H9 (cell line): Measurements from ENCODE around the gene SEMA4C. TPM values are rescaled to one million over a fixed set of nuclear protein-coding genes. Genes with fewer than 3 reads are reported as not detected.

ENCODE experiments used
- DNase-seq: peaks from one replicate; pipeline ENCODE4 v3.0.0-alpha.2; 2017
- H2AFZ ChIP-seq: one replicate; pipeline ENCODE4 v1.6.1; 2013; ENCODE audit warnings: mild to moderate bottlenecking, low read length, control low read depth, moderate library complexity
- H2AK5ac ChIP-seq: 2 replicates; pipeline ENCODE4 v1.6.1; 2013; ENCODE audit warnings: low read length, control low read depth, mixed read lengths; ENCODE audit not compliant: insufficient read length
- H2BK120ac ChIP-seq: one replicate; pipeline ENCODE4 v1.6.1; 2013; ENCODE audit warnings: low read depth, mild to moderate bottlenecking, low read length, control low read depth, inconsistent platforms; ENCODE audit not compliant: poor library complexity, severe bottlenecking
- H2BK12ac ChIP-seq: 2 replicates; pipeline ENCODE4 v1.6.1; 2013; ENCODE audit warnings: low read length, control low read depth, mixed read lengths, low read depth; ENCODE audit not compliant: insufficient read length
- H2BK15ac ChIP-seq: 2 replicates; pipeline ENCODE4 v1.6.1; 2013; ENCODE audit warnings: low read depth, low read length, control low read depth
- H2BK20ac ChIP-seq: one replicate; pipeline ENCODE4 v1.6.1; 2013; ENCODE audit warnings: low read depth, mild to moderate bottlenecking, low read length, control low read depth, inconsistent platforms; ENCODE audit not compliant: poor library complexity, severe bottlenecking
- H2BK5ac ChIP-seq: 2 replicates; pipeline ENCODE4 v1.6.1; 2013; ENCODE audit warnings: low read length, control low read depth, mixed read lengths; ENCODE audit not compliant: insufficient read length
- H3K14ac ChIP-seq: 2 replicates; pipeline ENCODE4 v1.6.1; 2013; ENCODE audit warnings: low read length, control low read depth; ENCODE audit not compliant: insufficient read depth
- H3K18ac ChIP-seq: 2 replicates; pipeline ENCODE4 v1.6.1; 2013; ENCODE audit warnings: low read depth, mild to moderate bottlenecking, mixed read lengths, low read length, control low read depth; ENCODE audit not compliant: insufficient read length
- H3K23ac ChIP-seq: 2 replicates; pipeline ENCODE4 v1.6.1; 2013; ENCODE audit warnings: low read length, control low read depth, mixed read lengths, low read depth; ENCODE audit not compliant: insufficient read length
- H3K23me2 ChIP-seq: 2 replicates; pipeline ENCODE4 v1.6.1; 2013; ENCODE audit warnings: low read depth, mild to moderate bottlenecking, mixed read lengths, low read length, control low read depth; ENCODE audit not compliant: insufficient read length, poor library complexity, severe bottlenecking
- H3K27ac ChIP-seq: 2 replicates; pipeline ENCODE4 v1.5.1; 2013; ENCODE audit warnings: low read length, control low read depth, mixed read lengths, low read depth; ENCODE audit not compliant: insufficient read length
- H3K27me3 ChIP-seq: 2 replicates; pipeline ENCODE4 v1.6.1; 2013; ENCODE audit warnings: low read length, control low read depth, inconsistent platforms; ENCODE audit not compliant: insufficient read depth
- H3K4ac ChIP-seq: 2 replicates; pipeline ENCODE4 v1.6.1; 2013; ENCODE audit warnings: low read depth, mild to moderate bottlenecking, control low read depth, inconsistent platforms, low read length, moderate library complexity
- H3K4me1 ChIP-seq: 2 replicates; pipeline ENCODE4 v1.6.1; 2013; ENCODE audit warnings: low read length, control low read depth, inconsistent platforms; ENCODE audit not compliant: insufficient read depth
- H3K4me2 ChIP-seq: 2 replicates; pipeline ENCODE4 v1.6.1; 2013; ENCODE audit warnings: low read length, control low read depth, mixed read lengths; ENCODE audit not compliant: insufficient read length, insufficient read depth
- H3K56ac ChIP-seq: 2 replicates; pipeline ENCODE4 v1.6.1; 2013; ENCODE audit warnings: low read depth, mild to moderate bottlenecking, mixed read lengths, low read length, control low read depth; ENCODE audit not compliant: insufficient read length
- H3K79me1 ChIP-seq: 2 replicates; pipeline ENCODE4 v1.6.1; 2013; ENCODE audit warnings: low read depth, mild to moderate bottlenecking, moderate library complexity, low read length, control low read depth, inconsistent platforms; ENCODE audit not compliant: insufficient read depth, poor library complexity, severe bottlenecking
- H3K79me2 ChIP-seq: 2 replicates; pipeline ENCODE4 v1.6.1; 2013; ENCODE audit warnings: low read length, control low read depth, inconsistent platforms; ENCODE audit not compliant: insufficient read depth
- H3K9ac ChIP-seq: 2 replicates; pipeline ENCODE4 v1.6.1; 2013; ENCODE audit warnings: low read length, control low read depth, mixed read lengths; ENCODE audit not compliant: insufficient read length; ENCODE audit errors: extremely low read depth
- H3K9me3 ChIP-seq: one replicate; pipeline ENCODE4 v1.6.1; 2013; ENCODE audit warnings: low read depth, low read length, inconsistent platforms; ENCODE audit not compliant: control insufficient read depth
- H3T11ph ChIP-seq: one replicate; pipeline ENCODE4 v1.6.1; 2013; ENCODE audit warnings: mild to moderate bottlenecking, low read length, control low read depth, inconsistent platforms
- H4K20me1 ChIP-seq: one replicate; pipeline ENCODE4 v1.6.1; 2013; ENCODE audit not compliant: control insufficient read depth, insufficient read length, insufficient read depth
- H4K5ac ChIP-seq: 2 replicates; pipeline ENCODE4 v1.6.1; 2013; ENCODE audit warnings: low read depth, mild to moderate bottlenecking, mixed read lengths, low read length, control low read depth; ENCODE audit not compliant: insufficient read length
- H4K8ac ChIP-seq: replicated peaks from 2 replicates; pipeline ENCODE4 v1.6.1; 2013; ENCODE audit warnings: low read length, control low read depth, mixed read lengths, low read depth; ENCODE audit not compliant: insufficient read length
- H4K91ac ChIP-seq: 2 replicates; pipeline ENCODE4 v1.6.1; 2013; ENCODE audit warnings: low read depth, mild to moderate bottlenecking, moderate library complexity, mixed read lengths, low read length, control low read depth; ENCODE audit not compliant: insufficient read length
- H3K27ac Mint-ChIP-seq, 3 experiments: 2 replicates in 2 of 3; 3 replicates in 1 of 3; pipeline ENCODE4 v1.8.0; 2020 to 2021; ENCODE audit warnings: mixed read lengths in 3 of 3, mild to moderate bottlenecking in 1 of 3, moderate library complexity in 1 of 3
- H3K27me3 Mint-ChIP-seq: 2 replicates; pipeline ENCODE4 v1.8.0; 2021; ENCODE audit warnings: low read depth, mild to moderate bottlenecking, moderate library complexity, mixed read lengths
- H3K36me3 Mint-ChIP-seq, 3 experiments: 2 replicates in 2 of 3; 3 replicates in 1 of 3; pipeline ENCODE4 v1.8.0; 2020 to 2021; ENCODE audit warnings: low read depth in 3 of 3, mixed read lengths in 3 of 3; ENCODE audit not compliant: insufficient read depth in 1 of 3
- H3K4me1 Mint-ChIP-seq, 2 experiments: 2 replicates each; pipeline ENCODE4 v1.8.0; 2020; ENCODE audit warnings: mixed read lengths in 2 of 2
- H3K4me3 Mint-ChIP-seq, 2 experiments: 2 replicates in 1 of 2; 3 replicates in 1 of 2; pipeline ENCODE4 v1.8.0; 2020 to 2021; ENCODE audit warnings: mild to moderate bottlenecking in 2 of 2, mixed read lengths in 2 of 2, moderate library complexity in 1 of 2
- H3K9me3 Mint-ChIP-seq, 2 experiments: 2 replicates in 1 of 2; 3 replicates in 1 of 2; pipeline ENCODE4 v1.8.0; 2020; ENCODE audit warnings: mild to moderate bottlenecking in 2 of 2, mixed read lengths in 2 of 2, moderate library complexity in 1 of 2
- CTCF ChIP-seq: fragments of 200-600 bp; sonication (generic); conservative IDR thresholded peaks from 3 replicates; pipeline ENCODE4 v1.8.0; 2021; ENCODE audit warnings: antibody characterized with exemption, mild to moderate bottlenecking
- WGBS: extraction: QIAGEN DNeasy Blood & Tissue Kit; methylation state at CpG from one replicate; pipeline ENCODE4 v1.1.7; 2013; ENCODE audit warnings: missing lambda C conversion rate, low lambda C conversion rate, mixed read lengths; ENCODE audit not compliant: insufficient read length; ENCODE audit errors: extremely low coverage; 5-methylcytosine and 5-hydroxymethylcytosine counted together
- total RNA-seq: library from RNA; stranded (reverse); gene quantifications from 2 replicates; pipeline ENCODE4 v1.2.1, GENCODE V29; 2021

The SEMA4C gene
- total RNA-seq, 1 experiment from 2014 or later = 81.6 TPM

- no peak overlapping the region for H3K18ac ChIP-seq
- H3K56ac ChIP-seq = no peak overlapping the region
- H3K27me3 ChIP-seq = no peaks in the 10 kb centered on the region
- no peak overlapping the region for H3K23ac ChIP-seq
- H4K20me1 ChIP-seq = no peaks in the 10 kb centered on the region
- no peak overlapping the region for H2BK15ac ChIP-seq
- Mint-ChIP-seq H3K27me3 (peaks cover 30% of the 10 kb centered on the region), H3K4me3 (no peak overlapping the region), H3K9me3 (no peaks in the 10 kb centered on the region; a peak in 2 of 5 replicates), H3K27ac (no peak overlapping the region), H3K36me3 (0 out of 7 replicates have a peak, but pooled peaks cover 0 to 4% (median 0%) of the 10 kb centered on the region in 3 experiments), H3K4me1 (peaks cover 35 to 39% of the 10 kb centered on the region in 2 experiments)
- no peak overlapping the region for H4K91ac ChIP-seq
- no peak overlapping the region for H2BK5ac ChIP-seq
- TF ChIP-seq CTCF = no peak
- H4K8ac ChIP-seq = no peak overlapping the region
- H3K9me3 ChIP-seq = no peaks in the 10 kb centered on the region
- H2AFZ ChIP-seq = no peak overlapping the region
- no peak overlapping the region for H3T11ph ChIP-seq
- H3K23me2 ChIP-seq = no peaks in the 10 kb centered on the region
- H4K5ac ChIP-seq = no peak overlapping the region
- H2BK12ac ChIP-seq = no peak overlapping the region
- H3K27ac ChIP-seq = no peak overlapping the region
- H3K4me2 ChIP-seq = no peak overlapping the region
- DNase-seq = no peak
- H3K4me1 ChIP-seq = no peaks in the 10 kb centered on the region
- H2BK120ac ChIP-seq = no peak overlapping the region
- H3K79me1 ChIP-seq = no peaks in the 10 kb centered on the region
- H3K9ac ChIP-seq = no peak overlapping the region
- no peak overlapping the region for H2AK5ac ChIP-seq
- no peak overlapping the region for H3K14ac ChIP-seq
- H3K79me2 ChIP-seq = no peaks in the 10 kb centered on the region
- no peak overlapping the region for H3K4ac ChIP-seq
- no CpG with 5 or more reads among the region's 5 CpGs for WGBS
- no peak overlapping the region for H2BK20ac ChIP-seq
Observed at GRCh38 chr2:96914332-96914731, 44.5 kb upstream of the SEMA4C start.
